ENCODE results near the gene DBI. TPM values are rescaled to one million over a fixed set of nuclear protein-coding genes. Genes with fewer than 3 reads are reported as not detected.

DBI gene
- total RNA-seq, 1 donor from 2014 or later = 303 TPM

DNA sequence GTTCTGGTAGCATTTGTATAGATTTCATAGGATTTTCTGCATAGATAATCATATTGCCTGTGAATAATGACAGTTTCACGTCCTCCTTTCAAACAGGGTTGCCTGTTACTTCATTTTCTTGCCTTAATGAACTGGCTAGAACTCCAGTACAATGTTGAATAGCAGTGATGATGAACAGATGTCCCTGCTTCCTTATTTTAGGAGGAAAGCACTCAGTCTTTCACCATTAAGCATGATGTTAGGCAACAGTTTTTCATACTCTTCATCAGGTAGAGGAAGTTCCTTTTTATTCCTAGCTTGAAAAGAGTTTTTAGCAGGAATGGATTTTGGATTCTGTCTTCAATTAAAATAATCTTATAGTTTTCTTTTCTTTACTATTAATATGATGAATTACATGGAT lies 39.8 kb upstream of the DBI start:
- no peak for DNase-seq
- intact Hi-C loops (cut with micrococcal nuclease) = no loop called here
- TF ChIP-seq, protein P1, sequence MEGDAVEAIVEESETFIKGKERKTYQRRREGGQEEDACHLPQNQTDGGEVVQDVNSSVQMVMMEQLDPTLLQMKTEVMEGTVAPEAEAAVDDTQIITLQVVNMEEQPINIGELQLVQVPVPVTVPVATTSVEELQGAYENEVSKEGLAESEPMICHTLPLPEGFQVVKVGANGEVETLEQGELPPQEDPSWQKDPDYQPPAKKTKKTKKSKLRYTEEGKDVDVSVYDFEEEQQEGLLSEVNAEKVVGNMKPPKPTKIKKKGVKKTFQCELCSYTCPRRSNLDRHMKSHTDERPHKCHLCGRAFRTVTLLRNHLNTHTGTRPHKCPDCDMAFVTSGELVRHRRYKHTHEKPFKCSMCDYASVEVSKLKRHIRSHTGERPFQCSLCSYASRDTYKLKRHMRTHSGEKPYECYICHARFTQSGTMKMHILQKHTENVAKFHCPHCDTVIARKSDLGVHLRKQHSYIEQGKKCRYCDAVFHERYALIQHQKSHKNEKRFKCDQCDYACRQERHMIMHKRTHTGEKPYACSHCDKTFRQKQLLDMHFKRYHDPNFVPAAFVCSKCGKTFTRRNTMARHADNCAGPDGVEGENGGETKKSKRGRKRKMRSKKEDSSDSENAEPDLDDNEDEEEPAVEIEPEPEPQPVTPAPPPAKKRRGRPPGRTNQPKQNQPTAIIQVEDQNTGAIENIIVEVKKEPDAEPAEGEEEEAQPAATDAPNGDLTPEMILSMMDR (IDR thresholded peaks at IDR 0.05; ENCODE audit: borderline replicate concordance) = no peak

DNA sequence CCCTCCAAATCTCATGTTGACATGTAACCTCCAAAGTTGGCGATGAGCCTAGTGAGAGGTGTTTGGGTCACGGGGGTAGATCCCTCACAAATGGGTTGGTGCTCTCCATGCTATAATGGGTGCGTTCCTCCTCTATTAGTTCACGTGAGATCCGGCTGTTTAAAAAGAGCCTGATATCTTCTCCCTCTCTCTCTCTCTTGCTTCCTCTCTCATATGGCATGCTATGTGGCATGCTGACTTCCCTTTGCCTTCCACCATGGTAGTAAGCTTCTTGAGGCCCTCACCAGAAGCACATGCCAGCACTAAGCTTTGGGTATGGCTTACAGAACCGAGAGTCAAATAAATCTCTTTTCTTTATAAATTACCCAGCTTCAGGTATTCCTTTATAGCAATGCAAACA lies 39.3 kb upstream of the DBI start:
- Histone ChIP-seq H3K27me3 (ENCODE audit: low read depth) (no peaks in the 10 kb centered on the region), H3K4me1 (no peaks in the 10 kb centered on the region), H3K4me3 (no peak overlapping the region), H3K36me3 (no peaks in the 10 kb centered on the region), H3K27ac (replicated peaks) (no peak overlapping the region), H3K9me3 (replicated peaks) (no peaks in the 10 kb centered on the region)
- intact Hi-C loops (cut with micrococcal nuclease) = no loop called here
- TF ChIP-seq, protein P1 (IDR thresholded peaks at IDR 0.05; ENCODE audit: borderline replicate concordance) = no peak
- no peak for DNase-seq

More for the DNA sequence above, 39.8 kb upstream of the DBI start:
- no peaks in the 10 kb centered on the region for H3K27me3 ChIP-seq (ENCODE audit: low read depth)
- no peaks in the 10 kb centered on the region for H3K36me3 ChIP-seq
- no peaks in the 10 kb centered on the region for H3K9me3 ChIP-seq (replicated peaks)
- no peak overlapping the region for H3K4me3 ChIP-seq
- H3K27ac ChIP-seq (replicated peaks) = no peak overlapping the region
- H3K4me1 ChIP-seq = no peaks in the 10 kb centered on the region

DNA sequence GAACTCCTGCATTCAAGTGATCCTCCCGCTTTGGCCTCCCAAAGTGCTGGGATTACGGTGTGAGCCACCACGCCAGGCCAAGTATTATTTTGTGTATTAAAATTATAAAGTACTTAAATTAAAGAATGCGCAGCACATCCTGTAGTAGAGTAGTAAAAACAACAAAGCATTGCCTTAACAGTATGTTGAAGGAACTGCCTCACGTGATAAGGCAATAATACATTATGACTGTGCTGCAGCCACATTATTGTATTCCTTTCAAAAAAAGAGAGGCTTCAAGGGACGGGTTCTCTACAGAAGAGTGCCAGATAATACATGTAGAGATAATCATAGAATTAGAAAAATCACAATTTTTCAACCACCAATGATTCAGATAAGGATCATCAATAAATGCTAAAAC lies 33.8 kb upstream of the DBI start:
- no peaks in the 10 kb centered on the region for H3K27me3 ChIP-seq (ENCODE audit: low read depth)
- no peak overlapping the region for H3K27ac ChIP-seq (replicated peaks)
- no peak overlapping the region for H3K4me3 ChIP-seq
- H3K9me3 ChIP-seq (replicated peaks) = no peaks in the 10 kb centered on the region
- DNase-seq = no peak
- no peaks in the 10 kb centered on the region for H3K4me1 ChIP-seq
- peaks cover 16% of the 10 kb centered on the region for H3K36me3 ChIP-seq
- intact Hi-C loops (cut with micrococcal nuclease) = no loop called here
- TF ChIP-seq, protein P1 (IDR thresholded peaks at IDR 0.05; ENCODE audit: borderline replicate concordance) = no peak

DNA sequence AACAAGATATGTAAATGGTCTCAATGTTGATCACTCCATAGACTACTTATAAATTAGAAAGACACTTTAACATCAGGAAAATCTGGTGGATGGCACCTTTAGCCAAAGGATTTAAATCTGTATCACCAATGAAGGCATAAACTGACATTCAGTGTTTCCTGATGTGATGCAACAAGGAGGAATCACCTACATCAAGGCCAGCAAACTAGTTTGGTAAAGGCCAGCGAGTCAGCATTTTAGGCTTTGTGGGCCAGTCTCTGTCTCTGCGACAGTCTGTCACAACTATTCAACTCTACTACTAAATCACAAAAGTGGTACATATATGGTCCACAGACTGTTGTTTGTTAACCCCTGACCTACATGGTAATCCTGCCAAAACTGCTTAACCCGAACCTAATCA lies 33.4 kb upstream of the DBI start:
- Histone ChIP-seq H3K4me3 (no peak overlapping the region), H3K4me1 (no peaks in the 10 kb centered on the region), H3K27ac (replicated peaks) (no peak overlapping the region), H3K36me3 (peaks cover 16% of the 10 kb centered on the region), H3K9me3 (replicated peaks) (no peaks in the 10 kb centered on the region), H3K27me3 (ENCODE audit: low read depth) (no peaks in the 10 kb centered on the region)
- no peak for DNase-seq
- TF ChIP-seq, protein P1 (IDR thresholded peaks at IDR 0.05; ENCODE audit: borderline replicate concordance) = no peak
- intact Hi-C loops (cut with micrococcal nuclease) = no loop called here

DNA sequence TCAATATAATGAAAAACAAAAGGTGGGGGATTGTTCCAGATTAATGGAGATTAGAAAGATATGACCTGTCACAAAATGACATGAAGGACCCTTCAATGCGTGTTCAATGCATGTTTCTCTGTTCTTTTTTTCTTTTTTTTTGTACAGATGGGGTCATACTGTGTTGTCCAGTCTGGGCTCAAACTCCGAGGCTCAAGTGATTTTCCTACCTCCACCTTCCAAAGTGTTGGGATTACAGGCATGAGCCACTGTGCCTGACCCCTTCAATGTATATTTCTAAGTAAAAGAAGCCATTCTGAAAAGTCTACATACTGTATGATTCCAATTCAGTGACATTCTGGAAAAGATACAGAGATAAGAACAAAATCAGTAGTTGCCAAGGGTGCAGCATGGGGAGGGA lies 32.9 kb upstream of the DBI start:
- TF ChIP-seq, protein P1 (IDR thresholded peaks at IDR 0.05; ENCODE audit: borderline replicate concordance) = no peak
- Histone ChIP-seq H3K9me3 (replicated peaks) (no peaks in the 10 kb centered on the region), H3K4me3 (no peak overlapping the region), H3K36me3 (peaks cover 16% of the 10 kb centered on the region), H3K4me1 (no peaks in the 10 kb centered on the region), H3K27ac (replicated peaks) (no peak overlapping the region), H3K27me3 (ENCODE audit: low read depth) (no peaks in the 10 kb centered on the region)
- intact Hi-C loops (cut with micrococcal nuclease) = no loop called here
- no peak for DNase-seq

DNA sequence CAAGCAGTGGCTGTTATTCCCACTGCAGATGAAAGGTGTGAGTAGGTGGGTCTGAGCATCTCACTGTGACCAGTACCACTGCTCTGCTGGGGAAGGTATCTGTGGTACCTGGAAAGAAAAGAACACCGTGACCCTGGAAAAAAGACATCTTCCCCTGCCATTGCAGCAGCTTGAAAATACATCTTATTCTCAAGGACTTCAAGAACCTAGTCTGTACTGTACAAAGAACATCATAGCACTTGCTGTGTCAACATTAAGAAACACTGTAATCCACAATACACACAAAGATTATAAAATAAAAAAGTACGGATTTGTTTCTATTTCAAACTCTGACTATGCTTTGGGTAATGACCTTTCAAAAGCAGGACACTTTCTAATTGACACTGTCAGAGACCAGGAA lies 29.0 kb upstream of the DBI start:
- TF ChIP-seq, protein P1 (IDR thresholded peaks at IDR 0.05; ENCODE audit: borderline replicate concordance) = no peak
- no peaks in the 10 kb centered on the region for H3K4me1 ChIP-seq
- H3K36me3 ChIP-seq = peaks cover 16% of the 10 kb centered on the region
- H3K4me3 ChIP-seq = no peak overlapping the region
- H3K27me3 ChIP-seq (ENCODE audit: low read depth) = no peaks in the 10 kb centered on the region
- no peak for DNase-seq
- intact Hi-C loops (cut with micrococcal nuclease) = no loop called here
- H3K27ac ChIP-seq (replicated peaks) = no peak overlapping the region
- H3K9me3 ChIP-seq (replicated peaks) = no peaks in the 10 kb centered on the region
